Activated T-cell treated with anti-CD3 and anti-CD28 coated beads, Interleukin-2, amount 50 U/mL, for 72 hours (primary cell): ENCODE measurements around the gene SORT1. TPM values are rescaled to one million over a fixed set of nuclear protein-coding genes. Genes with fewer than 3 reads are reported as not detected.
"Not testable (repeated sequence)": the region's sequence is repeated elsewhere in the genome, so short reads cannot be mapped to it uniquely, and the experiment has no call there.

Experiments used
- ATAC-seq, 2 donors: fragments of 150-1000 bp; cut with Tn5 transposase; replicated peaks in 1 of 2; 2 replicates each; pipeline ENCODE4 v1.10.0; 2021; ENCODE audit warnings: moderate library complexity in 2 of 2, mild to moderate bottlenecking in 1 of 2
- DNase-seq, 2 donors: peaks; one replicate each; pipeline ENCODE4 v3.0.0; 2021 to 2022; ENCODE audit warnings: mixed read lengths in 1 of 2
- H3K27ac Mint-ChIP-seq: one replicate; pipeline ENCODE4 v1.8.0; 2022; ENCODE audit warnings: mild to moderate bottlenecking, moderate library complexity, mixed read lengths
- H3K27me3 Mint-ChIP-seq: one replicate; pipeline ENCODE4 v1.8.0; 2022; ENCODE audit warnings: low read depth, mixed read lengths
- H3K36me3 Mint-ChIP-seq, 2 donors: one replicate each; pipeline ENCODE4 v1.8.0; 2022; ENCODE audit warnings: mixed read lengths in 2 of 2, mild to moderate bottlenecking in 1 of 2; ENCODE audit not compliant: insufficient read depth in 2 of 2
- H3K4me1 Mint-ChIP-seq: one replicate; pipeline ENCODE4 v1.8.0; 2022; ENCODE audit warnings: low read depth, mixed read lengths
- H3K4me3 Mint-ChIP-seq, 2 donors: one replicate each; pipeline ENCODE4 v1.8.0; 2022; ENCODE audit warnings: mild to moderate bottlenecking in 2 of 2, mixed read lengths in 2 of 2, moderate library complexity in 2 of 2
- H3K9me3 Mint-ChIP-seq, 2 donors: one replicate each; pipeline ENCODE4 v1.8.0; 2022; ENCODE audit warnings: mixed read lengths in 2 of 2
- total RNA-seq, 2 donors: library from RNA; stranded (reverse); gene quantifications; one replicate each; pipeline ENCODE4 v1.2.3, GENCODE V29; 2022

Gene SORT1
- total RNA-seq, 2 donors from 2014 or later = 1.4 to 4.8 TPM

- H3K4me3 Mint-ChIP-seq = peak overlapping the region; percentile 90 to 98
- peaks cover 43% of the 10 kb centered on the region for H3K4me1 Mint-ChIP-seq
- H3K36me3 Mint-ChIP-seq = peaks cover 11 to 39% of the 10 kb centered on the region in 2 donors
- no peaks in the 10 kb centered on the region for H3K27me3 Mint-ChIP-seq
- H3K27ac Mint-ChIP-seq = peak overlapping the region; percentile 96
- no peaks in the 10 kb centered on the region for H3K9me3 Mint-ChIP-seq
- no peak for DNase-seq
- ATAC-seq = no peak
These were observed 25.8 kb upstream of the SORT1 start for GRCh38 chr1:109423498-109423897.

GRCh38 chr1:109412551-109412950, 14.8 kb upstream of the SORT1 start:
- Mint-ChIP-seq H3K27me3 (no peaks in the 10 kb centered on the region), H3K9me3 (no peaks in the 10 kb centered on the region), H3K36me3 (peaks cover 24 to 54% of the 10 kb centered on the region in 2 donors), H3K4me1 (peaks cover 33% of the 10 kb centered on the region), H3K4me3 (no peak overlapping the region), H3K27ac (peak overlapping the region; percentile 14)
- ATAC-seq = no peak
- no peak for DNase-seq

GRCh38 chr1:109404838-109405237, 7.1 kb upstream of the SORT1 start:
- Mint-ChIP-seq H3K4me1 (peaks cover 24% of the 10 kb centered on the region), H3K27ac (peak overlapping the region; percentile 44), H3K36me3 (peaks cover 16 to 28% of the 10 kb centered on the region in 2 donors), H3K4me3 (peak overlapping the region in 1 of 2 donors; percentile 19), H3K27me3 (no peaks in the 10 kb centered on the region), H3K9me3 (no peaks in the 10 kb centered on the region)
- DNase-seq (no peak), ATAC-seq (peak; percentile 27 to 59)

- Mint-ChIP-seq H3K4me1 (peaks cover 20% of the 10 kb centered on the region), H3K4me3 (no peak overlapping the region), H3K36me3 (peaks cover 8 to 14% of the 10 kb centered on the region in 2 donors), H3K9me3 (no peaks in the 10 kb centered on the region), H3K27me3 (peaks cover 13% of the 10 kb centered on the region), H3K27ac (no peak overlapping the region)
- DNase-seq (no peak), ATAC-seq (no peak)
These were observed 4.3 kb upstream of the SORT1 start for GRCh38 chr1:109402025-109402424.

GRCh38 chr1:109400035-109400655, 2.4 kb upstream of the SORT1 start:
- Mint-ChIP-seq H3K36me3 (peaks cover 3 to 8% of the 10 kb centered on the region in 2 donors), H3K27me3 (peaks cover 32% of the 10 kb centered on the region), H3K4me1 (peaks cover 29% of the 10 kb centered on the region), H3K4me3 (no peak overlapping the region), H3K27ac (no peak overlapping the region), H3K9me3 (no peaks in the 10 kb centered on the region)
- ATAC-seq (no peak), DNase-seq (no peak)

- no peak for ATAC-seq
- Mint-ChIP-seq H3K27ac (no peak overlapping the region), H3K27me3 (peaks cover 39% of the 10 kb centered on the region), H3K9me3 (no peaks in the 10 kb centered on the region), H3K36me3 (peaks cover 0 to 3% of the 10 kb centered on the region in 2 donors), H3K4me3 (no peak overlapping the region), H3K4me1 (peaks cover 23% of the 10 kb centered on the region)
- DNase-seq = peak in 1 of 2 donors; percentile 46
These were observed 1.7 kb upstream of the SORT1 start for GRCh38 chr1:109399326-109399957.

- DNase-seq = no peak
- H3K4me1 Mint-ChIP-seq = peaks cover 22% of the 10 kb centered on the region
- no peak overlapping the region for H3K27ac Mint-ChIP-seq
- H3K9me3 Mint-ChIP-seq = no peaks in the 10 kb centered on the region
- peaks cover 41% of the 10 kb centered on the region for H3K27me3 Mint-ChIP-seq
- H3K36me3 Mint-ChIP-seq = peaks cover 0 to 3% of the 10 kb centered on the region in 2 donors
- H3K4me3 Mint-ChIP-seq = peak overlapping the region; percentile 78 to 86
- no peak for ATAC-seq
These were observed 866 bp upstream of the SORT1 start for GRCh38 chr1:109398343-109399225.

- Mint-ChIP-seq H3K4me1 (peaks cover 28% of the 10 kb centered on the region), H3K9me3 (no peaks in the 10 kb centered on the region), H3K27ac (peak overlapping the region; percentile 72), H3K4me3 (peak overlapping the region; percentile 90 to 94), H3K27me3 (peaks cover 56% of the 10 kb centered on the region), H3K36me3 (peaks cover 0 to 3% of the 10 kb centered on the region in 2 donors)
- ATAC-seq = no peak
- DNase-seq = no peak
These were observed 692 bp downstream of the SORT1 start for GRCh38 chr1:109396871-109397580.

- Mint-ChIP-seq H3K27ac (no peak overlapping the region), H3K36me3 (peaks cover 0 to 2% of the 10 kb centered on the region in 2 donors), H3K9me3 (no peaks in the 10 kb centered on the region)
These were observed 1.2 kb downstream of the SORT1 start for GRCh38 chr1:109396513-109396839.

GRCh38 chr1:109395602-109396512, 1.9 kb downstream of the SORT1 start:
- Mint-ChIP-seq H3K27me3 (peaks cover 62% of the 10 kb centered on the region), H3K9me3 (no peaks in the 10 kb centered on the region), H3K36me3 (peaks cover 0 to 2% of the 10 kb centered on the region in 2 donors), H3K4me3 (peak overlapping the region in 1 of 2 donors; percentile 94), H3K4me1 (peaks cover 36% of the 10 kb centered on the region), H3K27ac (no peak overlapping the region)
- DNase-seq = no peak
- no peak for ATAC-seq

More at GRCh38 chr1:109396513-109396839, 1.2 kb downstream of the SORT1 start:
- Mint-ChIP-seq H3K27me3 (peaks cover 61% of the 10 kb centered on the region), H3K4me3 (peak overlapping the region; percentile 90 to 94), H3K4me1 (peaks cover 33% of the 10 kb centered on the region)
- DNase-seq = no peak
- ATAC-seq = no peak

GRCh38 chr1:109395282-109395599, 2.5 kb downstream of the SORT1 start:
- H3K36me3 Mint-ChIP-seq, DNase-seq, H3K9me3 Mint-ChIP-seq, ATAC-seq, H3K27ac Mint-ChIP-seq, H3K4me3 Mint-ChIP-seq: not testable (repeated sequence)
- Mint-ChIP-seq H3K27me3 (peaks cover 67% of the 10 kb centered on the region), H3K4me1 (peaks cover 36% of the 10 kb centered on the region)
